Smooth muscle cell (in vitro differentiated cells): ENCODE measurements around the gene DNAH8. TPM values are rescaled to one million over a fixed set of nuclear protein-coding genes. Genes with fewer than 3 reads are reported as not detected.

ENCODE experiments used
- DNase-seq: peaks from one replicate; lab custom pipeline; 2025; ENCODE audit not compliant: unreplicated experiment; lab: John Stamatoyannopoulos, UW
- H2AFZ ChIP-seq: fragments of 200-600 bp; sonication (generic); 2 replicates; pipeline ENCODE4 v1.6.0; 2016; ENCODE audit warnings: antibody characterized with exemption, low read depth, mild to moderate bottlenecking
- H3F3A ChIP-seq: fragments of 200-600 bp; sonication (generic); 2 replicates; pipeline ENCODE4 v1.6.0; 2017; ENCODE audit warnings: antibody characterized with exemption, low read depth
- H3K27ac ChIP-seq: fragments of 200-600 bp; sonication (generic); 2 replicates; pipeline ENCODE4 v1.5.1; 2016; ENCODE audit warnings: low read depth, mild to moderate bottlenecking
- H3K27me3 ChIP-seq: fragments of 200-600 bp; sonication (generic); 2 replicates; pipeline ENCODE4 v1.6.1; 2016; ENCODE audit warnings: low read depth, mild to moderate bottlenecking
- H3K36me3 ChIP-seq: fragments of 200-600 bp; sonication (generic); 2 replicates; pipeline ENCODE4 v1.5.1; 2016; ENCODE audit warnings: low read depth
- H3K4me1 ChIP-seq: fragments of 200-600 bp; sonication (generic); 2 replicates; pipeline ENCODE4 v1.5.1; 2016; ENCODE audit warnings: low read depth
- H3K4me2 ChIP-seq: fragments of 200-600 bp; sonication (generic); 2 replicates; pipeline ENCODE4 v1.6.0; 2016; ENCODE audit warnings: mild to moderate bottlenecking
- H3K4me3 ChIP-seq: fragments of 200-600 bp; sonication (generic); 2 replicates; pipeline ENCODE4 v1.5.1; 2016; ENCODE audit warnings: mild to moderate bottlenecking
- H3K79me2 ChIP-seq: fragments of 200-600 bp; sonication (generic); 2 replicates; pipeline ENCODE4 v1.6.0; 2016; ENCODE audit warnings: low read depth, mild to moderate bottlenecking
- H3K9ac ChIP-seq: fragments of 200-600 bp; sonication (generic); 2 replicates; pipeline ENCODE4 v1.6.0; 2016; ENCODE audit warnings: low read depth
- H3K9me3 ChIP-seq: fragments of 200-600 bp; sonication (generic); replicated peaks from 2 replicates; pipeline ENCODE4 v1.5.1; 2016; ENCODE audit warnings: low read depth
- H4K20me1 ChIP-seq: fragments of 200-600 bp; sonication (generic); 2 replicates; pipeline ENCODE4 v1.6.0; 2016; ENCODE audit warnings: low read depth
- WGBS: methylation state at CpG from one replicate; pipeline ENCODE4 v1.1.7; 2016; ENCODE audit warnings: low lambda C conversion rate; 5-methylcytosine and 5-hydroxymethylcytosine counted together
- polyA plus RNA-seq: library from polyadenylated mRNA; unstranded; fragments of >200 nt; fragmentation: Nextera tagmentation; extraction: Ambion mirVana; gene quantifications from 2 replicates; pipeline ENCODE4 v1.2.1, GENCODE V29; 2016
- total RNA-seq: library from RNA; depleted of rRNA; stranded (reverse); fragments of >200 nt; gene quantifications from 2 replicates; pipeline ENCODE4 v1.2.3, GENCODE V29; 2014
- TF ChIP-seq, protein P1 (sequence below): fragments of 200-600 bp; sonication (generic); IDR thresholded peaks from 2 replicates; pipeline ENCODE4 v1.5.1; 2017; ENCODE audit warnings: borderline replicate concordance, mild to moderate bottlenecking, antibody characterized with exemption; ENCODE audit not compliant: insufficient read depth, poor library complexity, severe bottlenecking

The DNAH8 gene
- total and polyA plus RNA-seq, 2 experiments from 2014 or later, result not detected

DNA sequence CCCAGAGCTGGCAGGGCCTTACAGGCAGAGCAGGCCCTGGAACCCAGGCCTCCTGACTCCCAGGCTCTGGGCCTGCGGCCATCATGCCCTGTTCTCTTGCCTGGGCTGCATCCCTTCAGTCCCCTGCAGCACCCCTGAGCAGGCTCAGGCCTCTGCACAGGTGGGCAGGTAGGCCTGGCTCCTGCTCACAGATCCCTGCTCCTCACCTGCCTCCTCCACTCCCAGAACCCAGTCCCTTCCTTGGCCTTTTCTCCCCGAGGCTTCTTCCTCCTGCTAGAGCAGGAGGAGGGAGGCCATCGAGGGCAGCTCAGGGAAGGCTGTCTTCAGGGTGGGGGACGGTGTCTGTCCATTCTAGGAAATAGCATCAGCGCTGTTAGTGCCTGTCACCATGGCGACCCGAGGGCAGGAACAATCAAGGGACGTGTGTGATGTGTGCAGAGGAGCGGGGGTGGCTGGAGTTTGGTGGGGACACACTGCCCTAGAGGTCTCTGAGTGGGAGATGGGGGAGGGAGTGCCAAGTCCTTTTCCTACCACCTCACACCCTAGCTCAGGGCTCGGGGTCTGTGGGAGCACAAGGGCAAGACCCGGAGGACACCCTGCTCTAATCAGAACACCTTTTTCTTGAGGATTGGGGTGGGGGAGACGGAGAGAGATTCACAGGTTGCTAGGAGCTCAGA, 360.0 kb downstream of the DNAH8 start:
- TF ChIP-seq, protein P1, sequence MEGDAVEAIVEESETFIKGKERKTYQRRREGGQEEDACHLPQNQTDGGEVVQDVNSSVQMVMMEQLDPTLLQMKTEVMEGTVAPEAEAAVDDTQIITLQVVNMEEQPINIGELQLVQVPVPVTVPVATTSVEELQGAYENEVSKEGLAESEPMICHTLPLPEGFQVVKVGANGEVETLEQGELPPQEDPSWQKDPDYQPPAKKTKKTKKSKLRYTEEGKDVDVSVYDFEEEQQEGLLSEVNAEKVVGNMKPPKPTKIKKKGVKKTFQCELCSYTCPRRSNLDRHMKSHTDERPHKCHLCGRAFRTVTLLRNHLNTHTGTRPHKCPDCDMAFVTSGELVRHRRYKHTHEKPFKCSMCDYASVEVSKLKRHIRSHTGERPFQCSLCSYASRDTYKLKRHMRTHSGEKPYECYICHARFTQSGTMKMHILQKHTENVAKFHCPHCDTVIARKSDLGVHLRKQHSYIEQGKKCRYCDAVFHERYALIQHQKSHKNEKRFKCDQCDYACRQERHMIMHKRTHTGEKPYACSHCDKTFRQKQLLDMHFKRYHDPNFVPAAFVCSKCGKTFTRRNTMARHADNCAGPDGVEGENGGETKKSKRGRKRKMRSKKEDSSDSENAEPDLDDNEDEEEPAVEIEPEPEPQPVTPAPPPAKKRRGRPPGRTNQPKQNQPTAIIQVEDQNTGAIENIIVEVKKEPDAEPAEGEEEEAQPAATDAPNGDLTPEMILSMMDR, result no peak

DNA sequence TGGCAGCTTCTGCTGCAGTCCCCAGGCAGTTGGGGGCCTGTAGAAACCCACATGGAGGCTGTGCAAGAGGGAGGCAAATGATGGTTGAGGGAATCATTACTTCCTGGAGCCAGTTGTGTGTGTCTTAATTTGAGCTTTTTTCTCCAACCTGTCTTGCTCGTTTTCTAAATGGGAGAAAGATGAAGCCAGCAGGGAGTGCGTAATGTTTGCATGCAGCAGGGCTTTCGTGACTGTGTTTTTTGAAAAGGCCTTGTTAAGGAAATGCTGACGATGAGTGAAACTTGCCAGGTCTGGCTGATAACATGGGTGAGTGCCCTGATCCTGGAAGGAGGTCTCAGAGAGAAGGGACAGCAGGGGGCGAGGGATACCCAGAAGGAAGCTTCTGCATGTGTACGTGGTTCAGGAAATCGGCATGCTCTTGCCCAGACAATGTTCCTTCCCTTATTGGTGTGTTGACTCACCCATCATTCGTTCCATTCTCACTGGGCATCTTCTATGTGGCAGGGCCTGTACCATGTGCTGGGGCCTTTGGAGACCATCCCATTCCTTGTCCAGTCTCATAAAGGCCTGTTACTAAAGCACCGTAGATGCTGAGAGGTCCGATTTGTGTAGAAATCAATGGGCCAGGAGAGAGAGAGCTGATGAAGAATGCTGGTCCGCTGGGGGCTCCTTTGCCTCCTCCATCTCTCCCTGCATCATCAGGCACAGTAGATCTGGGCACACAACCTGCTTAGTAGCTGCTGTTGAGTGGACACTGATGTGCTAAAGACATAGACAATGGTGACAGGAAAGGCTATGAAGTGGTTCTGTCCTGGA, 360.9 kb downstream of the DNAH8 start:
- TF ChIP-seq, protein P1, result no peak
- Histone ChIP-seq H3F3A (no peaks in the 10 kb centered on the region), H3K36me3 (no peaks in the 10 kb centered on the region), H3K27ac (no peak overlapping the region), H3K9me3 (no peaks in the 10 kb centered on the region), H3K4me1 (no peaks in the 10 kb centered on the region), H3K9ac (no peak overlapping the region), H3K27me3 (peaks cover 13% of the 10 kb centered on the region), H3K4me3 (no peak overlapping the region), H4K20me1 (no peaks in the 10 kb centered on the region), H2AFZ (no peak overlapping the region), H3K4me2 (no peak overlapping the region), H3K79me2 (no peaks in the 10 kb centered on the region)
- DNase-seq, result no peak
- WGBS, result 87% methylated on average over 11 of the region's 11 CpGs

More for the DNA sequence above, 360.0 kb downstream of the DNAH8 start:
- no peak overlapping the region for H3K9ac ChIP-seq
- no peak overlapping the region for H2AFZ ChIP-seq
- H3K4me2 ChIP-seq, result no peak overlapping the region
- peaks cover 13% of the 10 kb centered on the region for H3K27me3 ChIP-seq
- H3K4me1 ChIP-seq, result no peaks in the 10 kb centered on the region
- no peaks in the 10 kb centered on the region for H3K36me3 ChIP-seq
- H4K20me1 ChIP-seq, result no peaks in the 10 kb centered on the region
- no peak overlapping the region for H3K4me3 ChIP-seq
- 72% methylated on average over 12 of the region's 12 CpGs for WGBS
- no peaks in the 10 kb centered on the region for H3K79me2 ChIP-seq
- H3K27ac ChIP-seq, result no peak overlapping the region
- DNase-seq, result no peak
- no peaks in the 10 kb centered on the region for H3K9me3 ChIP-seq
- no peaks in the 10 kb centered on the region for H3F3A ChIP-seq

DNA sequence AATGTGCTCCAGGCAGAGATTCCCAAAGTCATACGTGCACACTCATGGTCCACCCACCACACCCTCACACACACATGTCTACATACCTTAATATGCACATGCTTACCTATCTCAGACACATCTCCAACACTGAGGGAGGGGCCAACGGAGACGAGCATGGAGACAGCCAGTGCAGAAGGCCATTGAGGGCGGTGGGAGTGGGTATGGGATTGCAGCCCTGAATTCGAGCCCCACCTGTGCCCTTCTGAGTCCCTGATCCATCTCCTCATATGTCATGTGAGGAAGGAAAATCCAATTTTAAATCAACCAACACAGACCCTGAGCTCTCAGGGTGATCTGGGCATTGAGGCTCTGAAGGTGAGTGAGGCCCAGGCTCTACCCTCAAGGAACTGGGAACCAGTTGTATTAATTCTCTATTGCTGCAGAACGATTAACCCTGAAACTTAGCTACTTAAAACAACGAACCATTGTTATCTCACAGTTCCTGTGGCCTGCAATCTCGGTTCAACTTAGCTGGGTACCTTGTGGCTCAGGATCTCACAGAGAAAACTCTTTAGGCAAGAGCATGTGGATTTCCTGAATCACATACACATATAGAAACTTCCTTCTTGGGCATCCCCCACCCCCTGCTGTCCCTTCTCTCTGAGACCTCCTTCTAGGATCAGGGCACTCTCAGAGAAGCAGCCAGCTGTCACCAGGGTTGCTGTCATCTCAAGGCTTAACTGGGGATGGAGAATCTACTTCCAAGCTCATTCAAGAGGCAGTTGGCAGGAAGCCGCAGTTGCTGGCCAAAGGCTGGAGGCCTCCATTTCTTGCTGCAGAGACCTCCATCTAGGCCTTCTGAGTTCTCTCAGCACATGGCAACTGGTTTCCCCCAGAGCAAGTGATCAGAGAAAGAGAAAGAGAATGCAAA, 361.8 kb downstream of the DNAH8 start:
- no peak overlapping the region for H3K4me3 ChIP-seq
- H3K9ac ChIP-seq, result no peak overlapping the region
- no peaks in the 10 kb centered on the region for H3K79me2 ChIP-seq
- no peak overlapping the region for H3K4me2 ChIP-seq
- no peaks in the 10 kb centered on the region for H3K36me3 ChIP-seq
- H3K27ac ChIP-seq, result no peak overlapping the region
- H3K9me3 ChIP-seq, result no peaks in the 10 kb centered on the region
- TF ChIP-seq, protein P1, result no peak
- H4K20me1 ChIP-seq, result no peaks in the 10 kb centered on the region
- no peaks in the 10 kb centered on the region for H3K4me1 ChIP-seq
- H2AFZ ChIP-seq, result no peak overlapping the region
- 85% methylated on average over 9 of the region's 9 CpGs for WGBS
- DNase-seq, result no peak
- peaks cover 8% of the 10 kb centered on the region for H3K27me3 ChIP-seq
- H3F3A ChIP-seq, result no peaks in the 10 kb centered on the region
